Measurements from ENCODE around the gene OTUD7B.
"Not testable (repeated sequence)": the region's sequence is repeated elsewhere in the genome, so short reads cannot be mapped to it uniquely, and the experiment has no call there.

OTUD7B gene

DNA sequence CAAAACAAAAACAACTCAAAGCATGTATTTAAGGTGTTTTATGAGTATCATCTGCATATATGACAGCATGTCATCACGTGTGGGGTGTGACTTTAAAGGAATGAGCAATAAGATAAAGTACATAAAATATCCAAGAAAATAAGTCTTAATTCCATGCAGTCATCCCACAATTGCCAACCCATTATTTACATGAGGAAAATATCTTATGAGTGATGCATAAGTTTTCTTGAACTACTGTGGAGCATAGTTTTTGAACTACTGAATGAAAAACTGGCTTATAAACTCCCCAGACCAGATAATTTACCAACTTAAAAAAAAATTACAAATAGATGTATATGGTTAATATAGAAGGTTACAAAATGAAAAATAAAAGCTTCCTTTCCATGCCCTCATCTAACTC, 44.1 kb downstream of the OTUD7B start:
- no peak overlapping the region for H3K4me3 ChIP-seq (ENCODE audit: low read depth, low read length)
- in situ Hi-C loops (cut with HindIII; ENCODE audit: low sequenced_read_pairs), result no loop called here
- TF ChIP-seq, protein P1, sequence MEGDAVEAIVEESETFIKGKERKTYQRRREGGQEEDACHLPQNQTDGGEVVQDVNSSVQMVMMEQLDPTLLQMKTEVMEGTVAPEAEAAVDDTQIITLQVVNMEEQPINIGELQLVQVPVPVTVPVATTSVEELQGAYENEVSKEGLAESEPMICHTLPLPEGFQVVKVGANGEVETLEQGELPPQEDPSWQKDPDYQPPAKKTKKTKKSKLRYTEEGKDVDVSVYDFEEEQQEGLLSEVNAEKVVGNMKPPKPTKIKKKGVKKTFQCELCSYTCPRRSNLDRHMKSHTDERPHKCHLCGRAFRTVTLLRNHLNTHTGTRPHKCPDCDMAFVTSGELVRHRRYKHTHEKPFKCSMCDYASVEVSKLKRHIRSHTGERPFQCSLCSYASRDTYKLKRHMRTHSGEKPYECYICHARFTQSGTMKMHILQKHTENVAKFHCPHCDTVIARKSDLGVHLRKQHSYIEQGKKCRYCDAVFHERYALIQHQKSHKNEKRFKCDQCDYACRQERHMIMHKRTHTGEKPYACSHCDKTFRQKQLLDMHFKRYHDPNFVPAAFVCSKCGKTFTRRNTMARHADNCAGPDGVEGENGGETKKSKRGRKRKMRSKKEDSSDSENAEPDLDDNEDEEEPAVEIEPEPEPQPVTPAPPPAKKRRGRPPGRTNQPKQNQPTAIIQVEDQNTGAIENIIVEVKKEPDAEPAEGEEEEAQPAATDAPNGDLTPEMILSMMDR (IDR thresholded peaks at IDR 0.05; ENCODE audit: low read depth, low read length, missing control alignments), result no peak
- no peak for DNase-seq (ENCODE audit: low read depth)

DNA sequence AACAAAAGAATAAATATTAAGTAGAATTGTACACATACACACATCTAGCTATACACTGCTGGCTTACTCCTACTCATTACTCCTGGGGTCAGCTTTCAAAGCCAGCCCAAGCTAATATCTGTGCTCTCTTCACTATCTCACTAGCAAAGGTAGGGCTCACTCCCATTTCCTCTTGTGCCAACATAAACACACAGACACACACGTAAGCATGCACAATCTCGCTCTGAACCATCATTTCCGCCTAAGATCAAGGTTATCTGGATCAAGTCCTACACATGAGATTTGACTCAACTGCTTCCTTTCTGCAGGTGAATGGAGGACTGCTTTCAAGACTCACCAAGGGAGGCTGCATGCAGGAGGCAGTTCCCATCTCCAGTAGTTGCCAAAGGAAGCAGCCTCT, 45.1 kb downstream of the OTUD7B start:
- TF ChIP-seq, protein P1 (IDR thresholded peaks at IDR 0.05; ENCODE audit: low read depth, low read length, missing control alignments), result no peak
- DNase-seq (ENCODE audit: low read depth), result no peak
- in situ Hi-C loops (cut with HindIII; ENCODE audit: low sequenced_read_pairs), result no loop called here
- no peak overlapping the region for H3K4me3 ChIP-seq (ENCODE audit: low read depth, low read length)

DNA sequence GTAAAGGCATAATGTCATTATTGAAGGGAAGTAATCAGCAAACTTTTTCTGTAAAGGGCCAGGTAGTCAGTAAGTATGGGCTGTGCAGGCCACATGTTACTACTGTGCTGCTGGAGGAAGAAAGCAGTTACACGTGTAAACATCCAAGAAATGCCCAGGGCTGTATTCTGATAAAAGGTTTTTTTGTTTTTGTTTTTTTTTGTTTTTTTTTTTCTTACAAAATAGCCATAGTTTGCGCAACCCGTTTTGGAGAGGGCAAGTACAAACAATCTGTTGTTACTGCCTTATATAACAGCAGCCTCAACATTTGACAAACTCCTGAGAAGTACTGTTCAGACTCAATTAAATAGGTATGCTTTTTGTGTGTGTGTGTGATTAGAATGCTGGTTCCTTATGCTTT, 47.2 kb downstream of the OTUD7B start:
- TF ChIP-seq, protein P1 (IDR thresholded peaks at IDR 0.05; ENCODE audit: low read depth, low read length, missing control alignments), result no peak
- in situ Hi-C loops (cut with HindIII; ENCODE audit: low sequenced_read_pairs), result no loop called here
- no peak overlapping the region for H3K4me3 ChIP-seq (ENCODE audit: low read depth, low read length)
- DNase-seq (ENCODE audit: low read depth), result no peak

DNA sequence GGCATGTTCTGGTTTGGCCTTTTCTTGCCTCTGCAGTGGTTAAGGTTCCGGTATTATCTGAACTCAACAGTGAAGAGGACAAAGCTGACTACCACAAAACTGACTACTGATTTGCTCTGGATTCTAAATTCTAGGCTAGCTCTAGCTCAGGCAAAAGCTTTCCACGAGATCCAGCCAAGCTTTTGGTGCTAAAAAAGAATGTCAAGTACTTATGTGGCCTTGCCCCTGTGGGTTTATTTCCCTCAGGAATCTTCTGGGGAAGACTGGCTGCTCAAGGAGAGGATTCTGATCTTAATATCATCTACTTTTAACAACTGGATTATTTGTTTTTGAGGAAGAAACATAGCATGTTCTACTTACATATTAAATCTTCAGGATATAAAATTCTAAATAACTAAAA, 47.8 kb downstream of the OTUD7B start:
- in situ Hi-C loops (cut with HindIII; ENCODE audit: low sequenced_read_pairs), result no loop called here
- TF ChIP-seq, protein P1 (IDR thresholded peaks at IDR 0.05; ENCODE audit: low read depth, low read length, missing control alignments), result no peak

DNA sequence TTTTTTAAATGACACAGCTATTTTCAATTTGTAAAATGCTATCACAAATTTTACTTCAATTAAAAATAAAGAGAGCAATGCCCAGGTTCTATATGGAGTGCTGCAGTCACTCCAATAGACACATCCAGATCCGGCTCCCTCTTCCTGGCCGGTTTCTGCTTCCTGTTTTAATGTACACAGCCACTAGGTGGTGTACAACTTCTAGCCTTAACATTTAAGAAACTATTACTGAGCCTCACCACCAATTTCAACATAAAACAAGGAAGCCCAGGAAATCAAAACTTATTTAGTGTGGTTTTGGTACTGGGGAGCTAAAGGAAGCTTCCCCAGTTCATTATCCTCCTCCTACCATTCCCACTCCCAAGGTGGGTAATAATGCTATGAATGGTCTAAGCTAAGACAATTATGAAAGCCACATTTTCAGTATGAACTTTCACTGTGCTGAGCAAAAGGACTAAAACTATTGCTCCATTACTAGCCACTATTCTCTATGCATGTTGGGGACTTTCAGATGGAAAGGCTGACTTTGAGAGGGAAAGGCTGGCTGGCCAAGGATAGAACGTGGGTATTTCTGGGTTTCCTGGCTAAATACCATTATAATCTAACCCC, 48.4 kb downstream of the OTUD7B start:
- in situ Hi-C loops (cut with HindIII; ENCODE audit: low sequenced_read_pairs), result no loop called here
- H3K4me3 ChIP-seq (ENCODE audit: low read depth, low read length), result no peak overlapping the region
- peak; percentile 75 for DNase-seq (ENCODE audit: low read depth)
- TF ChIP-seq, protein P1 (IDR thresholded peaks at IDR 0.05; ENCODE audit: low read depth, low read length, missing control alignments), result peak; percentile 60

More for the DNA sequence above, 47.8 kb downstream of the OTUD7B start:
- H3K4me3 ChIP-seq (ENCODE audit: low read depth, low read length), result no peak overlapping the region
- DNase-seq (ENCODE audit: low read depth), result no peak

DNA sequence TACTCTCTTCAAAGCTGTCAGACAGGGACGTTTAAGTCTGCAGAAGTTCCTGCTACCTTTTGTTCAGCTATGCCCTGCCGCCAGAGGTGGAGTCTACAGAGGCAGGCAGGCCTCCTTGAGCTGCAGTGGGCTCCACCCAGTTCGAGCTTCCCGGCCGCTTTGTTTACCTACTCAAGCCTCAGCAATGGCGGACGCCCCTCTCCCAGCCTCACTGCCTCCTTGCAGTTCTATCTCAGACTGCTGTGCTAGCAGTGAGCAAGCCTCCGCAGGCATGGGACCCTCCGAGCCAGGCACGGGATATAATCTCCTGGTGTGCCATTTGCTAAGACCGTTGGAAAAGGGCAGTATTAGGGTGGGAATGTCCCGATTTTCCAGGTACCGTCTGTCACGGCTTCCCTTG, 53.0 kb downstream of the OTUD7B start:
- DNase-seq (ENCODE audit: low read depth); H3K4me3 ChIP-seq (ENCODE audit: low read depth, low read length); in situ Hi-C loops (cut with HindIII; ENCODE audit: low sequenced_read_pairs): not testable (repeated sequence)

DNA sequence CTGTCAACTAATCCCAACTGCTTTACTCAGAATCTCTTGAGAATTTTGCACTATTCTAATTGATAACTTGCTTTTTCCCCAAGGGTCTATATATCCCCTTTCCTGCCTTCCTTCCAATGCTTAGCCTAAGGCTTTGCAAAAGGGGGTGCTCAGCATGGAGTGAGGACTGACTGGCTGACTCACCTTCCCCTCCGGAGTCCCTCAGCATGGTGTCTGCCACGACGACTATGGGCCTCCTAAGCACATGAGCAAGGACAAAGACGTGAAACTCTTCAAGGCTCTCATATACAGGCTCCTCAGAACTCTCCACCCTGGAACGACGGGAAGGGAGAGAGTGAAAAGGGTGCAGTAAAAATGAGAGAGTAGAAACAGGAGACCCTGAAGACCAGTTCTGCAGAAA, 60.6 kb downstream of the OTUD7B start:
- H3K4me3 ChIP-seq (ENCODE audit: low read depth, low read length), result no peak overlapping the region
- TF ChIP-seq, protein P1 (IDR thresholded peaks at IDR 0.05; ENCODE audit: low read depth, low read length, missing control alignments), result no peak
- no peak for DNase-seq (ENCODE audit: low read depth)
- in situ Hi-C loops (cut with HindIII; ENCODE audit: low sequenced_read_pairs), result no loop called here

All from astrocyte of the cerebellum (primary cell).